Stimulated activated CD4-positive, alpha-beta T cell treated with anti-CD3 and anti-CD28 coated beads, Interleukin-4, amount 100 ng/mL, for 24 hours (primary cell): ENCODE measurements around the gene ENPP7.

Experiments
- DNase-seq: peaks from one replicate; pipeline ENCODE4 v3.0.0-alpha.2; 2020

ENPP7 gene

DNA sequence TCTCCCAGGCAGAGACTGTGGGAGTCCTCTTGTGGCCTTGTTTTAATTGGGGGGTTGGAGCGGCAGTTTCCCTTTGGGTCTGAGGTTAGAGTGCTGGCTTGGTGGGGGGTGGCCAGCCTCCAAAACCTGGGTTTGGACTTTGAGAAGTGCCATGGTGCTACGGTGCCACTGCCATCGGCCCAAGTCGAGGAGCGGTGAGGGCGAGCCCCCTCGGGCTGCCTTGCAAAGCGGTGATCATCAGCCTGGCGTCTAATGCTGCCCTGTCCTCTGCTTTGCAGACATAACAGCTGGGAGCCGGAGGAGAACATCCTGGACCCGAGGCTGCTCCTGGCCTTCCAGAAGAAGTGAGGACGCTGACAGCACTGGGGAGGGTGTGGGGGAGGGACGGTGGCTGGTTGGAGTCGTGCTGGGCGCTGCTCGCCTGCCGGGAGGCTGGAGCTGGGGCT lies 48.4 kb downstream of the ENPP7 start:
- no peak for DNase-seq

DNA sequence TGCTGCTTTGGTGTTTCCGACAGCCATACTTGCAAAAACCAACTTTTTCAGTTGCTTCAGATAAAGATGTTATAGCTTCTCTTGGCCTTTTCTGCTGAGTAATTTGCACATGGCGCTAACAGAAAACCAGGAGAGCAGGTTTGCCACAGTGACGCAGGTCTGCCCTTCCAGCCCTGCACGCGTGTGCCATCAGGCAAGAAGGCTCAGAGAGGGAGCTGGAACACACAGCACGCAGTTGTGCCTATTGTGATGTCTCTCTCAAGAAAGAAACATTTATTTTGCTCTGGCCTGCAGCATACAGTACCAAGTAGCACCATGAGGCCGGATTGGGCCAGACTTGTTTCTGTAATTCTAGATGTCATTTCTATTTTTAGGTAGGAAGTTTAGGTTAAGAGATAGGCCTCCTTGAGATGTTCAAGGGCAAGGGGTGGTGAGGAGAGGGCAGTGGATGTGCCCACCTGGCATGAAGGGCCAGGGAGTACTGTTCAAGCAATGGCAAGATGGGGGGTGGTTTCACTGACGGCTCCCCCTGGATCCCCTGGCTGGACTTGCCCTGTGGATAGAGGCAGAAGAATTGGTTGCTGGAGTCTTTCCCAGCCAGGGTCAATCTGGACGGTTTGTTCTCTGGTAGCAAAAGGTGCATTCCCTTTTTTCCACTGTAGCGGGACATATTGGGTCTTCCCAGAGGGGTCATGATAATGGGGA lies 49.1 kb downstream of the ENPP7 start:
- no peak for DNase-seq

DNA sequence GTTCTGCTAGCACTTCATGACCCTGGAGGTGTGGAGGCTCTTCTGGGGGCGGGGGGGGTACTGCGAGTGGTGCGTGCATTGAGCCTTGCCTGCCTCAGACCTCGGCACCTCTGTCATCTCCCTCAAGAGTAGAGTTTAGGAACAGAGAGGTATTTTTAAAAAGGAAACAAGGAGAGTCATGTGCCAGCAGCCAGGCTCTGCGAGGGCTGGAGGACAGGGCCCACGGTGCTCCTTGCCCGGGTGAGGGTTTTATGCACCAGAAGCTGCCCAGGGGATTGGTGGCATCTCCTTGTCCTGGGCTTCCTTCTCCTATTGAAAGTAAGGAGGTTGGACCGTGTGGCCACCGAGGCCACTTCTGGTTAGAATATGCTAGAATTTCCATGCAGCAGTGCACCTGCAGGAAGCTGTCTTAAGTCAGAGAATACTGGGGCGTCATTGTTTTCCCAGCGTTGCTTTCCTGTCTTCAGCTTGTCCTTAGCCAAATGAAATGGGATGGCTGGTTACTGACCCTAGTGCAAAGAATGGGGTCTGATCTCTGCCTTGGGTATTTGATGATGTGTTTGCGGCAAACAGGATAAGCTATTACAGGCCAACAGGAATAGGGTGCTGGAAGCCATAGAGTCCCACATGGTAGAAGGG lies 50.4 kb downstream of the ENPP7 start:
- no peak for DNase-seq

DNA sequence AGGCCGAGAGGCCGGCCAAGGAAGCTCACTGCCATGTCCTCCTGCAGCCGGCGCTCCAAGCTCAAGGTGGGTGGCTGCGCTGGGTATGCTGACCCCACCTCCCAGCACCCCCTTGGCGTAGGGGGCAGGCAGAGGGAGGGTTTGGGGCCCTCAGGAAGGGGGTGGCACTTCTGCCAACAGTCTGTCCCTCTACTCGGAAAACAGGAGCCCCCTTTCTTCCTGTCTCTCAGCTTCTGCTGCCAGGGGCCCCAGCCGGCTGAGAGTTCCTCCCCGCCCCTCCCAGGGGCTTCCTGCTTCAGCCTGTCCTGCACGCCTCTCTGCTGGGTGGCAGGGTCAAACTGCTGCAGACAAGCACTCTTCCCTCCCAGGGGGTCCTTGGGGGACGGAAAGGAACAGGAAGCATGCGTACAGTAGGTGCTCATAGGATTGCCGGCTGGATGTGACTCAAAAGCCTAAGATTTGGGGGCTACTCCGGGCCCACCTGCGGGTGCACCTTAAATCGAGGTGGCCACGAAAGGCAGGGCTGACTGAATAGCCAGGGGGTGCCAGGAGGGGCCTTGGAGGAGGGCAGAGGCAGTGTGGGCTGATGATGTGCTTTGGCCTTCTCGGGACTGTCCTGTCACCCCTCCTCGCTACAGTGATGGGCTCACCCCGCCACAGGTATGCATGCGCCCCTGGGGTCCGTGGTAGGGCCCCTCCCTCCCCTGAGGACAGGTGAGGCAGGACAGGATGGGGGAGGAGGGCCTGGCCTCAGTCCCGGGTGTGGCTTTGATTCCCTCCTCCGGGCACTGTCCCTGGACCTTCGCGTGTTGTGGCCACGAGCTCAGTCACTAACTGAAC lies 51.2 kb downstream of the ENPP7 start:
- DNase-seq = no peak

DNA sequence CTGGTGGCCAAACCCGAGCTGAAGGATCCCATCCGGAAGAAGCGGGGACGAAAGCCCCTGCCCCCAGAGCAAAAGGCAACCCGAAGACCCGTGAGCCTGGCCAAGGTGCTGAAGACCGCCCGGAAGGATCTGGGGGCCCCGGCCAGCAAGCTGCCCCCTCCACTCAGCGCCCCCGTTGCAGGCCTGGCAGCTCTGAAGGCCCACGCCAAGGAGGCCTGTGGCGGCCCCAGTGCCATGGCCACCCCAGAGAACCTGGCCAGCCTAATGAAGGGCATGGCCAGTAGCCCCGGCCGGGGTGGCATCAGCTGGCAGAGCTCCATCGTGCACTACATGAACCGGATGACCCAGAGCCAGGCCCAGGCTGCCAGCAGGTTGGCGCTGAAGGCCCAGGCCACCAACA lies 53.1 kb downstream of the ENPP7 start:
- DNase-seq = no peak

DNA sequence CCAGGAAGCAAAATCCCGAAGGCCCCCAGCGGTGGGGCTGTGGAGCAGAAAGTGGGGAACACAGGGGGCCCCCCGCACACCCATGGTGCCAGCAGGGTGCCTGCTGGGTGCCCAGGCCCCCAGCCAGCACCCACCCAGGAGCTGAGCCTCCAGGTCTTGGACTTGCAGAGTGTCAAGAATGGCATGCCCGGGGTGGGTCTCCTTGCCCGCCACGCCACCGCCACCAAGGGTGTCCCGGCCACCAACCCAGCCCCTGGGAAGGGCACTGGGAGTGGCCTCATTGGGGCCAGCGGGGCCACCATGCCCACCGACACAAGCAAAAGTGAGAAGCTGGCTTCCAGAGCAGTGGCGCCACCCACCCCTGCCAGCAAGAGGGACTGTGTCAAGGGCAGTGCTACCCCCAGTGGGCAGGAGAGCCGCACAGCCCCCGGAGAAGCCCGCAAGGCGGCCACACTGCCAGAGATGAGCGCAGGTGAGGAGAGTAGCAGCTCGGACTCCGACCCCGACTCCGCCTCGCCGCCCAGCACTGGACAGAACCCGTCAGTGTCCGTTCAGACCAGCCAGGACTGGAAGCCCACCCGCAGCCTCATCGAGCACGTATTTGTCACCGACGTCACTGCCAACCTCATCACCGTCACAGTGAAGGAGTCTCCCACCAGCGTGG lies 53.7 kb downstream of the ENPP7 start:
- no peak for DNase-seq

DNA sequence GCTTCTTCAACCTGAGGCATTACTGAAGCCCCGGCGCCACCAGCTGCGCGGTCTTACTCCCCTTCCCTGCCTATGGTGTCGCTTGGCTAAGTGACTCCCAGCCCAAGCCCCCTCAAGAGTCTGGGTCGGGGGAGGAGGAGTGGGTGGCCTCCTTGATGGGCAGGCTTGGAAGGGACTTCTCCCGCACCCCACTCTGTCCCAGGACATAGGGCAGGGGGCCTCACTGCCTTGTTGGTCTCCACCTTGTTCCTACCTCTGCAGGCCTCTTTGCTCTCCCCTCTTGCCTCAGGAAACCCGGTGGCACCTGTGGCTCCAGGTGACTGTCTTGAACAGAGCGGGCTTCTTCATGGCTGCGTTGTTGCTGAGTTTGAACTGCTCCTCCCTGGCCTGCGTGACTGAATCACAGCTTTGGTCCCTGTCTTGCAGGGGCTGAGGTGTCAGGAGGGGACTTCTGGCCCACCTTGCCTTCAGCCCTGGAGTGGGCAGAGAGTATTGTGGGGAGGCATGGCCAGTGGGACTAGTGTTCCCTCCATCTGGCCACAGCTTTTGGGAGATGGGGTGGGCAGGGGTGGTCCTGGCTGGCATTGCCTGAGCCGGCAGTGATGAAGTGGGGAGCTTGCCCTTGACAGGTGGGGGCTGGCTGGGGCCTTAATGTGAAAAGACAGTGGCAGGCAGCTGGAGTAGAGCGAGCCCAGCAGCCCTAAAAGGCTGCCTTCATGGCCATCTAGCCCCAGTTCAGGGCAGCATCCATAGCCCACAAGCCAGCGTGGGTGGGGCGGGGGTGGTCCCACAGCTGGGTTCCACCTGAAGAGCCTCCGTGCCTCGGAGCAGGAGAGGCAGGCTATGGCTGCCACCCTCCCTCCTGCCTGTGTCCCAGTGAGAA lies 54.5 kb downstream of the ENPP7 start:
- no peak for DNase-seq

DNA sequence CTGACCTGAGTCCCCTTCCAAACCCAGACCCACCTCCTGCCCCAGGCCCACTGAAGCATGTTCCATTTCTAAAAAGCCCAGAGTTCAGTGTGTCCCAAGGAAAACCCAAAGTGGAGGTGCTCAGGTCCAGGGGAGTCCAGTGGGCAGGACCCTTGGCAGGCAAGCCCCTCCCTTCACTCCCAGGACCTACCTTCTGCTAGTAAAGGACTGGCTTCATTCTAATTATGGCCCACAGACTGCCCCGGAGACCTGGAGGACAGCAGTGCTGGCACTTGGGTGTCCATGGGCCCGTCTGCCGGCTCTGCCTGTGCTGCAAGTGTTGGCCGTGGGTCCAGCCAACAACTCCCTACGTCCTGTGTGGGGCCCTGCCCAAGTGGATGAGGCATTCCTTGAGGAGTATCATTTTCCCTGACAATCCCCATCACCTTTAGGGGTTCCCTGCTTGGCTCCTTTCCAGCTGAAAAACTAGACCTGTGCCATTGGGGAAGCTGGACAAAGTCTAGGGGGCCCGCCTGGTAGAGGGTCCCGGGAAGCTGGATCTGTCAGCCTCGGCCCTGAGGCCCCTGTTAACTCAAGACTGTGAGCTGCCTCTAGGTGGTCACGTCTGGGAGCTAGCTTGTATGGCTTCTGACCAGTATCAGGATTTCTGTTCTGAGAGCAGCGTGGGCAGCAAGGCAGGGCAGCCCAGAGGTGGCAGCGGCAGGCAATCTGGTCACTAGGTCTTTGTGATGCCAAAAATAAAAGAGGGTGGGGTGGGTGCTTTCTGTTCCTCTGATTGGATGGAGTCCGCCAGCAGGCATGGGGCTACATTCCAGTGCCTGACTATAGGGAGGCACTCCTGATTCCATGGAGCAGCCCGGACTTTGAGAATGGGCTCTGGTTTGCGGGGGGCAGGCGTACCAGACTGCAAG lies 55.4 kb downstream of the ENPP7 start:
- no peak for DNase-seq

DNA sequence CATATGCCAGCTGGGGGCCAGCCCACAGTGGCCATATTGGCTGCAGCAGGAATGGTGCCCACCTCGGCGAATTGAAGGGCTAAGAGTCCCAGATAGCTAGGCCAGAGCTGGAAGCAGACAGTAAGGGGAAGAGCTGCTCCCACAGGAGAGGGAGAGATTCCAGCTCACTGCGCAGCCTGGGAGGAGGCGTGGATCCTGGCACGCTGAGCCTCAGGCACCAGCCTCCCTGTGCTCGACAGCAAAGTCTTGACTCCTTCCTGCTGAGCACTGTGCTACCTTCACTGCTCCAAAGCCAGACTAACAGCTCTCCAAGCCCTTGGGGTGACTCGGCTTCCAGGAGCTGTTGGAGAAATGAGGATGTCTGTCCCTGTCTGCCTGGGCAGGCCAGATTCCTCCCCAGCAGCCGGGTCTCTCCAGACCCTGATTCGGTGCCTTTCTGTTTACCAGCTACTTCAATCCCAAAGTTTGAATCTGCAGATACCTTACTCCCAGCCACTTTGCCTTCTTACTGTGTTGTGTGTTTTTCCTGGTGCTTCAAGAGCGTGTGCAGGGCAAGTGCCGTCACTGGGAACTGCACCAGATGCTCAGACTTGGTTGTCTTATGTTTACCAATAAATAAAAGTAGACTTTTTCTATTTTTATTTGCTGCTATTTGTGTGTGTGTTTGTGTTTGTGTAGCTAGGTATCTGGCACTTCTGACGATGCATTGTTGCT lies 56.3 kb downstream of the ENPP7 start:
- no peak for DNase-seq

DNA sequence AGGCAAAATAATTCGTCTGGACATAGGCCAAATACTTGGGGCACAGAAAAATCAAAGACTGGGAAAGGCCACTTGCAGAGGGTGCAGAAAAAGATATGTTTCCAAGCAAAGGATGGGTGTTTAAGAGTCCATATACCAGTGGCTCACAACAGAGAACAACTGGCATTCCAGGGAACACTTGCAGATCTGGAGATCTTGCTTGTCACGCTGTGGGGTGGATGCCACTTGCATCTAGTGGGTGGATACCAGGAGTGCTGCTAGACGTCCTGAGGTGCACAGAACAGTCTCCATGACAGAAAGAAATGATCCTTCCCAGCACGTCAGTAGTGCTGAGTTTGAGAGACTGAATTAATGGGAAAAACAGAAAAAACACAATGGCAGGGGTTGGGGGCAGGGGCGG lies 57.7 kb downstream of the ENPP7 start:
- DNase-seq = no peak

DNA sequence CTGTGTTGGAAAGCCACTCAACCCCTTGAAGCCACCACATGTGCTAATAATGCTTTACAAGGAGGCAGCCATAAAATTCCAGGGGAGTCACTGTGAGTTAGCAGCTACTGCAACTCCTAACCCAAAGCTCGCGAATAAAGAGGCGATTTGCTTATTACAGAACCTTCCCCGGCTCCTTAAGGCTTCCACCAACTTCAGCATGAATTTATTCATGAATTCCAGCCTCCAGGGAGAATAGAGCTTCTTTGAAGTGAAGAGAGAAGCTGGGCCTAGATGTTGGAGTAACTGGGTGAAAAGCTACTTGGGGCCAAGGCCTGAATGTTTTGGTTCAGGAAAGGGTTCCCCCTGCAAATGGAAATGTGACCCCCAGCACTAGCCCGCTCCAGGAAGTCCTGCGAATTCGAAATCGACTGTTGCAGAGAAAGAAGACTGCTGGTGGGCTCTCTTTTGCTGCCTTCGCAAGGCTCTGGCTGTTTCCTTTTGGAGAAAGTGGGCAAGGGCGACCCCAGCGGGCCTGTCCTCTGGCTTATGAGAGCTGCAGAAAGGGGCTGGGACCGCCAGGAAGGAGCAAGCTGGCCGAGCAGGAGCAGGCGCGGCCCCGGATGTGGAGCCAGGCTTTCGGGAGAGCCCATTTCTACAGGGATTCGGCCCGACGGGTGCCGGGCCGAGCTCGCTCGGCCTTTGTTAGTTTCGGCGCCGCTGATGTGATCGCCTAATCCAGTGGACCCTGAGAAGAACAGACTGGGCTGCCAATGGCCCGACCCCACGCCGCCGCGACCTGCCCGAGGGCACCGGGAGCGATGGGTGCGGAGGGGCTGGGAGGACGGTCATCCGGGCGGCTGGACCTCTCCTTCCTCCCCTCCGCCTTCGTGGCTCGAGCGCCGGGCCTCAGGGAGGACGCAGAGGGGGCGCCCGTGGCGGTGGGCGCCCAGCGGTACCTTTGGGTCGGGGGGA lies 58.5 kb downstream of the ENPP7 start:
- DNase-seq = no peak

DNA sequence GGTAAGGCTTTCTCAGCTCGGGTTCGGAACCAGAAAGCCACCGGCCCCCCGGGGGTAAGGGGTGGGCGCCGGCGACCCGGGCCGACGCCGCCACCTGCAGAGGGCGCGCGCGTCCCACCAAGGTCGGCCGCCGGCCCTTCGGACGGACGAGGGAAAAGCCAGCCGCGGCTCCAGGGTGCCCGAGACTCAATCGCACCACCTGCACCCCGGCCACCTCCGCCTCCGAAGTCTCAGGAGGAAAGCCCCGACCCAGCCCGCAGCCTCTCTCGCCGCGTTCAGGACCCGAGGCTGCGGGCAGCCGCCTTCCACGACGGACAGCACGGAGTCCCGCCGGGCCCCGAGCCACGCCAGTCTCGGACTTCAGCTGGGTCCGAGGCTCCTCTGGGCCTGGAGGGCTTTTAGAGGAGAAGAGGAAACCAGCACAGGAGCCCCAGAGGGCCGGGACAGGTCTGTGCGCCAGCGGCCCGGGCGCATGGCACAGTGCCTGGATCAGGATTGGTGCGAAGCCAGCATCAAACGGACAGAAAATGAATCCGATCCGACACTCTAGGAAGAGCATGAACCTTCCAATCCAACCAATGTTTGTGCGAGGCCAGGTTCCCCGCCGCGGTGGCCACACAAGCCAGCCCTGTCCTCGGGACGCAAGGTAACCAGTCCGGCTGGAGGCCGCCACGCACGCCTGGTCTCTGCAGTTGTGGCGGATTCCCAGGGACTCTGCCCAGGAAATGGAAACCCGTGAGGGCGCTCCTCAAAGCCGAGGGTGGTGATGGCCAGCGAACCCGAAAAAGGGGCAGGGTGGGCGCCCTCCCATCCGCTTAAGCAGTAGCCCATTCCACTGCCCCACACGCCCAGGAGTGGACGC lies 59.4 kb downstream of the ENPP7 start:
- no peak for DNase-seq

DNA sequence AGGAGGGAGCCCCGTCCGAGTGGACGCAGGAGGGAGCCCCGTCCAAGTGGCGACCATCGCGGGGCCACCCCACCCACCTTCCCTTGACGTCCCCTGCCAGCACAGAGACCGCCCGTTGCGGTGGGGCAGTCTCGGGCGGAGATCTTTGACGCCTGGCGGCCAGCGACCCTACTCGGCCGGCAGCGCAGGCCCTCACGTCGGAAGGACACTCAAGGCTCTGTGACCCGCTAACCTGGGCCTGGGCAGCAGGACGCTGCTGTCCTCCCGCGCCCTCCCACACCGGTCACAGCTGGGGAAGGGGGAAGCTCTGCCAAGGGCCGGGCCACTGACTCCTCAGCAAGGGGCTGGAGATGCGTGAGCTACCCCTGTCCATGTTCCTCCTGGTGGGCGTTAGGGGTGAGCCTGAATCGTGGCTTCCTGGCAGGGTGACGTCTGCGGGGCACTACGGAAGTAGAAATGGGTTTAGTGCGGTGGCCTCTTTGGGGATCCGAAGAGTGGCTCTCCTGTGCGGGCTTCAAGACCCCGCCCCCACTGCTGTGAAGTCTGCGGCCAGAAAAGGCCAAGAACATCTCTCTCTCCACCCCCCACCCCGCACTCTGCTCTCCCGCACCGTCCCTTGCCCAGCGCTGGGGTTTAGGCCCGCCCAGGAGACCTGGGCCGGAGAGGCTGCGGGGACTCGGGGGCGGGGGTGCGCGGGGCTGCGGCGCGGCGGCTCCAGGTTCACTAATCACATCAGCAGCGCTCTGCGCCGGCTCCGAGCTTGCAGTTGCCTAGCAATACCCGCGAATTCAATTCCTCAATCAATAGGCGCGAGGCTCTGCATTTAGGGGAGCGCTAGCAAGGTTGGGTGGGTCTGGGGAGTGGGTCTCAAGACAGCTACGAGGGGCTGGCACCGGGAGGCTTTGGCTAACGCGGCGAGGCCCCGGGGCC lies 60.3 kb downstream of the ENPP7 start:
- no peak for DNase-seq

DNA sequence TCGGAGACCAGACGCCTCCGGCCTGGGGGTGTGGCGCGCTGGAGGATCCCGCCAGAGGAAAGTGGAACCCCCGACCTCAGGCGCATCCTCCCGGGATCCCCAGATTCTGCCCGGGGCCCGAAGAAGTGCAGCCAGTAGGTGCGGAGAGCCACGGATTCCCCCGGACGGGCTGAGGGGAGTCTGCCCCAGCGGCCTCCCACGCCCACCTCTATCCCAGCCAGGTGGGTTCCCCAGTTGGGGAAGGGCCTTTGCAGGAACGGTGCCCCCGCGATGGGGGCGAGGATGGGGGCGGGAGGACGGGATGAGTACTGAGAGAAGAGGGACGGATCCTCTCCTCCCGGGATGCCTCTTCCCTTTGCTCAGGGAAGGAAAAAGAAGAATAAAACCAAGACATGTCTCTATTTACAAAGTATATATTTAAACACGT lies 61.0 kb downstream of the ENPP7 start:
- DNase-seq = no peak
